SIG-M5 (cell line): Measurements from ENCODE around the gene FRMD4A.

Source experiments
- DNase-seq: peaks from one replicate; lab custom pipeline; 2025; lab: John Stamatoyannopoulos, UW

The FRMD4A gene

DNA sequence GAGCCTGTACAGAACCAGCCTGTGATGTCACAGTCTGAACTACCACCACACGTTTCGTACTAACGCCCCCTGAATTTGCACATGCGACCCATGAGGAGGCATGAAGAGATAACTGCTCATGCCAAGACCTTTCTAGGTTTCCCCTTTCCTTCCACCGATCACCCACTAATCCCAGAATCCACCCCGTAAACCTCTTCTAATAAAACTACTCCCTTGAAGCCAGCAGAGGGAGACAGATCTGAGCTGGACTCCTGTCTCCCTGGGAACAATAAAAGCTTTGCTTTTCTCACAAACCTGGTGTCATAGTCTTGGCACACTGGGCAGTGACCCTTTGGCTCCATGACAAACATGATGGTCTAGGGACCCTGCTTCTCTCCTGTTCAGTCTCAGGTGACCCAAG lies 144.5 kb downstream of the FRMD4A start:
- no peak for DNase-seq

DNA sequence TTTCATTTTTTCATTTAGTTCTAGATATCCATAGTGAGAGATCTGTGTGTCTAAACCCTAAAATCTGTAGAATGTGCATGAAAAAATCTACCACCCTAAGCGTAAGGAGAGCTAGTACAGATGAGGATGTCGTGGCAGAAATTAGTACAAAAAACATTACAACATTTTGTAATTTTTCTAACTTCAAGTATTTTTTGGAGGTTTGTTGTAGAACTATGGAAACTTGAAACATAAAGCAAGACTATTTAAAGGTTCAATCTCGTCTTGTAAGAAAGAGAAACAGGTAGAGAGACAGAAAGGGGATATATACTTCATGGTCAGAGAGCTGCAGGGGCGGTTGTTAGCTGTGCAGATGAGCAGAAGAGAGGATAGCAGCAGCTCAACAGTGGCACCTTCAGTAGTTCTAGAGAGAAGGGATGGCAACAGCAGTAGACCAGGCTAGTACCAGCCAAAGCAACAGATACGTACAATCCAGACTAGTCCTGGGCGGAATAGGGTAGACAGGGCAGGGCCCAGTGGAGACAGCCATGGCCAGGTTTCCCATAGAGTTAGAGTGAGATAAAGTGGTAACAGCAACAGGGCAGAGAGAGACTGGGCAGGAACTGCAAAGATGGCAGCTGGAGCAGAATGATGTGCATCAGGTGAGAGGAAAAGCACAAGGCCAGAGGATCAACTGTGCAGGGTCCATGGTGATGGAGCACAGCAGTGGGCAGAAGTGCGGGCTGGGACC lies 145.2 kb downstream of the FRMD4A start:
- DNase-seq = no peak

- DNase-seq = no peak
Observed at GRCh38 chr10:14184841-14185315, 145.8 kb downstream of the FRMD4A start.

- DNase-seq = no peak
Observed at GRCh38 chr10:14182781-14183180, 147.9 kb downstream of the FRMD4A start.

DNA sequence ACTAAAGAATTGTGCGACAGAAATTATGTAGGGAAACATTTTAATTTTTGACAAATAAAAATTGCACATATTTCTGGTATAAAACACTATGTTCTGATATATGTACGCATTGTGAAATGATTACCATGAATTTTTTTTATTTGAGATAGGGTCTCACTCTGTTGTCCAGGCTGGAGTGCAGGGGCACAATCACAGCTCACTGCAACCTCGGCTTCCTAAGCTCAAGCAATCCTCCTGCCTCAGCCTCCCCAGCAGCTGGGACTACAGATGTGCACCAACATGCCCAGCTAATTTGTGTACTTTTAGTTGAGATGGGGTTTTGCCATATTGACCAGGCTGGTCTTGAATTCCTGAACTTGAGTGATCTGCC lies 149.2 kb downstream of the FRMD4A start:
- DNase-seq = no peak

DNA sequence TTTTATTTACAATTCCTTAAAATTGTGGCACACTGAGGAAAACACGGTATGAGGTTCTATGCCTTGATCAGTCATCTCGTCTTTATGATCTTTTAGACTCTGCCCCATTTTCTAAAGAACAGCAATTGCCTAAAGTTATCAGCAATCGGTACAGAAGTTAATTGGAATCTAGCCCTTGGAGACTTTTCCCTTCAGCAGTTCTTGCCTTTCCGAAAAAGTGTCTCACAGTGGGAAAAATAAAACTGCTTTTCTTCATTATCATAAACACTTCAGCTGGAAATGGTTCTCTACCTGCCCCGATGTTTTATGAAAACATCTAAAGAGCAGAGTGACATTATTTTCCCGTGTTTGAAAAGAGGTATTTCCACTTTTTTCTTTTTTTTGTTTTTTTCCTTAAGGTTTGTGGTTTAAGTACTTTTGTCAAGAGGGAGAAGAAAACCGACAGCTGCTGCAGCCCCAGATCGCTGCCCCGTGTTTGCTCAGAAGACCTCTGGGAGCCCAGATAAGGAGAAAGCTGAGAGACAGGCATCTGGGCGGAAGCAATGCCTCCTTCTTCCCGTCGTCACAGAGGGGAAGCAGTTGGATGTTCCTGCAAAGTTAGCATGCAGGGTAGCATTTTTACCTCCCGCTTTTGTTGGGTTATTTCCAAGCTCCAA lies 149.7 kb downstream of the FRMD4A start:
- DNase-seq = no peak

- no peak for DNase-seq
Observed at GRCh38 chr10:14179251-14179650, 151.5 kb downstream of the FRMD4A start.

DNA sequence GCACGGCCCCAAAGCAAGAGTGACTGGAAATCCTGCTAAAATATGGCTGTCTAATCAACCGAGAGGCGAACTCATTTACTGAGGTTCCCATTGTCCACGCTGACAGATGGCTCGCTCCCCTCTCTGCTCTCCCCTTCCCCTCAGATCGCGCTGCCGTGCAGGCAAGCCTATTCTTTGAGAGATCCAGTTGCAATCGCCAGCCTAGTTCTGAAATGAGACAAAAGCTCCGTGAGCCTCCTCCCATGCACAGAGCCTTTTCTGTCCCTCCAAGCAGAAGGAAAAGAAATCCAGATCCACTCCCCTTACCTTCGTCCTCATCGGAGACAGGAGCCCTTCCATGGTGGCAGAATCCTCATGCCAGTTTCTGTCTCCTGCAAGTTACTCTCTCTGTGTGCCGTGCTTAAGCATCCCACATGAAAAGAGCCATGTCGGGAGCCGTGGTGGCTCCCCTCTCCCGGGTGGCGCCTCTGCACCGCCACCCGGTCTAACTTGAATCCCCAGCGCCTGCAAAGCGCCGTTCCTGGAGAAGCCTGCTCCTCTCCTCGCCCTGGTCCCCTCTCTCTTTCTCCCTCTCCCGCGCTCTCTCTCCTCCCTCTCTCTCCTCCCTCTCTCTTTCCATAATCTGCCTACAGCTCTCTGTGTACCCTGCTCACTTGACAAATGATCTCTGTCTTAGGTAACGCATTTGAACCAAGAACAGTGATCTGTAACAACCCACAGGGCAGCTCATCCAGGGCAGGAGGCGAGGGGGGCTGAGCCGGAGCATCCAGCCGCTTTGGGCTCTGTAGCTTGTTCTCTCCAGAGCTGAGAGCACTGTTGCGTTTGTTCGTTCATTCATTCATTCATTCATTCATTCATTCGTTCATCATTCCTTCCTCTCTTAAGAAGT lies 156.8 kb downstream of the FRMD4A start:
- DNase-seq = no peak

DNA sequence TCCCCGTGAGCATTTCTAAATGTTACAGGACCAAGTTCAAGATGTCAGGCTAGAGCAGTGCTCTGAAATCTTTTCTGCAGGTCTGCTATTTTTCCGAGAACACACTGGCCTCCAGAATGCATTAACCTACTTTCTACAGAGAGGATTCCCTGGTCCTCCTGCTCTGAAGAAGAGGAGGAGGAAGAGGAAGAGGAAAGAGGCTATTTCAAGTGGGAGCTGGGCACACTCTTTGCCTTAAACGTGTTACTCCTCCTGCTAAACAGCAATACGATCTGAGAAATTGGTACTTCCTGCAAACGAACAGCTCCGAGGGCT lies 157.4 kb downstream of the FRMD4A start:
- no peak for DNase-seq

DNA sequence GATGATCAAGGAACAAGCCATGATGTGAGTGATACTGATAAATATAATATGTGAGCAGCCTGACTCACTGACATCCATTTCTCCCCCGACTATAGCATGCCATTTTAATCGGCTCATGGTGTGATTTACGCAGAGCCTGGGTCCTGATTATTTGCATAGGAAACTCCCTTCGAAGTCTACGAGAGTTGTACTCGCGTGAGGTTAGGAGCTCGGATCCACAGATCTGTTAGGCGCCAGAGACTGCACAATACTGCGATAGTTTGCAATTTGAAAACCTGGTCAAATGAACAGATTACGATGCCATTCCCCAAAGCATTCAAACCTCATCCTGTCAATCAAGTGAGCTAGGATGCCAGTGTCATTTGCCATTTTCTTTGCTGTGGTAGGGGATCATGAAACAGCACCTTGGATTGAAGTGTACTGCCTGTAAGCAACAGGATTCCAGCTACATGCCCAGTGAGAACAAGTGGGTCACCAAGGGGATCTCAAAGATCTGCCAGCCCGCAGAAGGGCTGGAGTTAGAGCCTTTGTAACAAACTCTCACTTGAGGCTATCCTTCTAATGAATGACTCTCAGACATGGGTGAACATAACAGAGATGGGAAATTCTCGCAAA lies 158.3 kb downstream of the FRMD4A start:
- no peak for DNase-seq

GRCh38 chr10:14171336-14171735 lies 159.4 kb downstream of the FRMD4A start:
- no peak for DNase-seq

GRCh38 chr10:14163377-14164086 lies 167.2 kb downstream of the FRMD4A start:
- DNase-seq = no peak

DNA sequence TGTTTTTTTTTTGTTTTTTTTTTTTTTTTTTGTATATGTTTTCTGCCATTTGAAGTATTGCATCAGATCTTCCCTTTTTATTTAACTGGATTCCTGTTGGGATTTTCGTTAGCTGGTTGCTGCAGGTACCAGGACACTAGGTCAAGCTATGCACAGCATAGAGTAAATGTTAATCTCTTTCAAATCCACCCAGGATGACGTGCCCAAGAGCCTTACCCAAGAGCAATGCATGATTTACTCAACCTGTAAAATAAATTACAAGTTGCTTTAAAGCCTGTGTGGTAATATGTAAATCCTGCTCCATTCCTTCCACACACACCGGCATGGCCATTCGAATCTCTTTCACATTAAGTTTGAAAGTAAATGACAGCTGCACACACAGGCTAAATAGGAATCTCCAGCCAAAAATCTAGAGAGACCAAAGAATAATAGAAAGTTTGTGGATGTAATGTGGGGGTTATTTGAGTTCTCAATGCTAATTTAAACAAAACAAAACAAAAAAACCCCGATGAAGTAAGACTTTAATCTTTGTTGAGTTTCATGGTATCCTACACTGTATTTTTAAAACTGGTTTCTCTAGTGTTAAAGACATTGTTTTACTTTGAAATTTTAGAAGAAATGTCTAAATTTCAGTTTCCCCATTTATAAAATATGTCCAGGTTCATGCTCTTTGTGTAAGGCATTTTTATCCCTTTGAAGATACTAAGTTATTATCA lies 167.9 kb downstream of the FRMD4A start:
- no peak for DNase-seq

GRCh38 chr10:14162061-14162460 lies 168.7 kb downstream of the FRMD4A start:
- no peak for DNase-seq

DNA sequence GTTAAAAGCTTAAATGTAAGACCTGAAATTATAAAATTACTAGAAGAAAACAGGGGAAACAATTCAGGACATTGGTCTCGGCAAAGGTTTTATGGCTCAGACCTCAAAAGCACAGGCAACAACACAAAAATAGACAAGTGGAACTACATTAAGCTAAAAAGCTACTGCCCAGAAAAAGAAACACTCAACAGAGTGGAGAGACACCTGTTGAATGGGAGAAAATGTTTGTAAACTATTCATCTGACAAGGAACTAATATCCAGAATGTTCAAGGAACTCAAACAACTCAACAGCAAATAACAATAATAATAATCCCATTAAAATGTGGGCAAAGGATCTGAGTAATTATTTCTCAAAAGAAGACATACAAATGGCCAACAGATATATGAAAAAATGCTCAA lies 170.4 kb downstream of the FRMD4A start:
- no peak for DNase-seq

DNA sequence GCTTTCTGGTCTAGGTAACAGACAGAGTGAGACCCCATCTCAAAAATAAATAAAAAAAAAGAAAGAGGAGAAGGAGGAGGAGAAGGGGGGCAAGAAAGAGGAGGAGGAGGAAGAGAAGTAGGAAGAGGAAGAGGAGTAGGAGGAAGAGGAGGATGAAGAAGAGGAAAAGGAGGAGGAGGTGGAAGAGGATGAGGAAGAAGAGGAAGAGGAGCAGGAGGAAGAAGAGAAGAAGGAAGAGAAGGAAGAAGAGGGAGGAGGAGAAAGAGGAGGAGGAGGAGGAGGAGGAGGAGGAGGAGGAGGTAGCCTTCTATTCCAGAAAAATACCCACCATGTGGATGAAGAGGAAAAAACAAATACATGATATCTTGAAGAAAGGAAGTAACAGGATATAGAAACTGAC lies 172.1 kb downstream of the FRMD4A start:
- no peak for DNase-seq

DNA sequence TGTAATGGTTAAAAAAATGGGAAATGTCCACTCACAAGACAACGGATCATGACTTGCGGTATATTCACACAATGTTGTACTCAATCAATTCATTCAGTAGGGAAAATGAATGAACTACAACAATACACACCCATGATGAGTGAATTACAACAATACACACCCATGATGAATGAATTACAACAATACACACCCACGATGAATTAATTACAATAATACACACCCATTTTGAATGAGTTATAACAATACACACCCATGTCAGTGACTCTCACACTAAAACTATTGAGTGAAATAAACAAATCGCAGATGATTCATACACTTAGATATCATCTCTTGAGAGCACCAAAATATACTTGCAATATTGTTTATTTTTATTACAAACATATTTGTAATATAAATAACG lies 174.6 kb downstream of the FRMD4A start:
- no peak for DNase-seq

DNA sequence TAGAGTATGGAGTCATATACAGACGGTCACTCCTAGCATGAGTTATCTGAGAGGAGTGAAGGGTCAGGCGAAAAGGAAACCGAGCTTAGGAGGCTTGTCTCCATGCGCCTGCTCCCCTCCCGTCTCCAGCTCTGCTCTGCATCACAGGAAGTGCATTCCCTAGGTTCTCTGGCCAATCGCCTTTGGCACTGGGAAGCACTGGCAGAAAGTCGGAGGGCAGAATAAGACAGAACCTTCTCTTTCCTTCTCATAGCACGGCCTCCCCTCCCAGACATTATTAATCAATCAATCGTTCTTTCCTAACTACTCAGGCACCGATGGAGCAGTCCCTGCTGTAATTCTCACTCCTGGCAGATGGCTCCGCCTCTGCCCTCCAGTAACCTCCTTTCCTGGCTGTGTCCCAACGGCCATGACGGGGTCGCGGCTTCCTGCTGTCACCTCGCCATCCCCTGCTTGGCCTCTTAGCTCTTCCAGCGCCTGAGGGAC lies 177.1 kb downstream of the FRMD4A start:
- DNase-seq = no peak

DNA sequence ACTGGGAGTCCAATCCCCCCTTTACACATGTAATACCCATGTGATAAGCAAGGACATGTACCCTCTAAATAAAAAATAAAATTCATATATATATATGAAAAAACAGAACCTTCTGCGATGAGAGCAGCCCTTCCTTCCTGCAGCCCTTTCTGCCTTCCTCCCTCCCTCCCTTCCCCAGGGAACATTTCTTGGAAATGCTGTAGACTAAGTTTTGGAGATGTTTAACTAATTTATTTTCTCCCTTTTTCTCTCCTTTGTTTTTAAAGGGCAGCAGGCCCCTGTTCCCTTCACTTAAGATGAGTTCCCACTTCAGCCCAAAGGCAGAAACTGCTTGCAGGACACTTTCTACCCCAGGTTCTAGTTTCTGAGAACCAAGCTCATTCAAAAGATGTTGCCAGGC lies 179.2 kb downstream of the FRMD4A start:
- DNase-seq = no peak

DNA sequence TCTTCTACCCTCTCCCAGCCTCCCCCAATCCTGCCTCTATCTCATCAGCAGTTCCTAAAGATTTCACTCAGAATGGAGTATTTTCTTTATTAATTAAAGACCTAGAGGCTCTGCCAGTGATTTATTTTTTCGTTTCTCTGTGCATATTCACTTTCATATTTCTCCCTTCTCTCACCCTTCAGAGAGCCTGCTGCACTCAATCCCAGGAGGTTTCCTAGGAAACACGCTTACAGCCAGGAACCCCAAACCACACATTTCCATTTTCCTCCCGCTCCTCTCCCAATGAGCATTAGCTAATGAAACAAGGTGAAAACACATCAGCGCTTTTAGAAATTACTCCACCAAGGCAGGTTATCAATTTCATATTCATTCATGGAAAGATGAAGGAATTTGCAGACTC lies 180.2 kb downstream of the FRMD4A start:
- DNase-seq = no peak

DNA sequence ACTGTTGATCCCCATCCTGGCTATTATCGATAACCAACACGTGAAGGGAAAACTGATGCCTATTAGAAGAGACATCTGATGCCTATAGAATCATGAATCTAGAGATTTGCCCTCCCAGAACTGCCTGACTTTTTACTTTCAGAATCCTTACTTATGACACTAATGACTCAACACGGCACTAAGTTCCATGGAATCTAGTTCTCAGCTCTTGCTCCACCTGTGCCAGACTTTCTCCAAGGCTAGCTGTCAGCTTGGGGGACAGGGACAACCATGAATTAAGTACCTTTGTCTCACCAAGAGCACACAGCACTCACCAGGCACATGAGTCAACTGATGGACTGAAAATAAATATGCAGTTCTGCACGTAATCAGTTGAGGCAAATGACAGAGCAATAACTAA lies 184.2 kb downstream of the FRMD4A start:
- DNase-seq = no peak
